OCI-LY7 (cell line): Measurements from ENCODE around the gene MICAL3. TPM values are rescaled to one million over a fixed set of nuclear protein-coding genes. Genes with fewer than 3 reads are reported as not detected.

Source experiments
- BruUV-seq: library from RNA; stranded (reverse); fragments of 400-500 nt; replicated peaks from 2 replicates; lab custom pipeline; 2021; lab: Mats Ljungman, UMichigan
- CTCF ChIA-PET: fragments of 300-600 bp; sonication (Branson Sonifier 250); formaldehyde crosslinking; loops from one replicate; lab custom pipeline; 2022; ENCODE audit warnings: antibody characterized with exemption; ENCODE audit not compliant: unreplicated experiment; lab: Charles Lee
- POLR2A ChIA-PET: fragments of 300-600 bp; sonication (Branson Sonifier 250); formaldehyde crosslinking; loops from one replicate; lab custom pipeline; 2022; ENCODE audit warnings: antibody characterized with exemption; lab: Charles Lee
- DNase-seq: peaks from one replicate; pipeline ENCODE4 v3.0.0-alpha.2; 2015; ENCODE audit warnings: low spot score
- H2AFZ ChIP-seq: fragments of 200-600 bp; sonication (generic), shearing (Covaris generic); 2 replicates; pipeline ENCODE4 v1.6.1; 2014; ENCODE audit warnings: mild to moderate bottlenecking, antibody characterized with exemption, low read length, moderate library complexity
- H3K27ac ChIP-seq: fragments of 200-600 bp; sonication (generic); 2 replicates; pipeline ENCODE4 v1.5.1; 2014; ENCODE audit warnings: mixed run types, low read depth, mild to moderate bottlenecking, moderate library complexity, low read length, inconsistent platforms; ENCODE audit not compliant: poor library complexity, severe bottlenecking
- H3K36me3 ChIP-seq: fragments of 200-600 bp; sonication (generic); 2 replicates; pipeline ENCODE4 v1.6.1; 2014; ENCODE audit warnings: mild to moderate bottlenecking, antibody characterized with exemption, low read length, moderate library complexity, mixed read lengths; ENCODE audit not compliant: insufficient read depth
- H3K4me1 ChIP-seq: fragments of 200-600 bp; sonication (generic); 2 replicates; pipeline ENCODE4 v1.5.1; 2014; ENCODE audit warnings: mild to moderate bottlenecking, low read length; ENCODE audit not compliant: insufficient read depth, poor library complexity, severe bottlenecking
- H3K4me2 ChIP-seq: fragments of 200-600 bp; sonication (generic); 2 replicates; pipeline ENCODE4 v1.6.1; 2014; ENCODE audit warnings: mild to moderate bottlenecking, low read length
- H3K4me3 ChIP-seq: fragments of 200-600 bp; sonication (generic); 2 replicates; pipeline ENCODE4 v1.5.1; 2014; ENCODE audit warnings: mild to moderate bottlenecking, low read depth, low read length; ENCODE audit not compliant: poor library complexity, severe bottlenecking
- H3K79me2 ChIP-seq: fragments of 200-600 bp; sonication (generic); 2 replicates; pipeline ENCODE4 v1.6.1; 2016; ENCODE audit warnings: low read depth, mild to moderate bottlenecking, low read length, moderate library complexity, mixed read lengths; ENCODE audit not compliant: insufficient read depth
- H3K9me2 ChIP-seq: fragments of 200-600 bp; sonication (generic); 2 replicates; pipeline ENCODE4 v1.6.1; 2016; ENCODE audit warnings: mild to moderate bottlenecking, low read length, mixed read lengths; ENCODE audit not compliant: insufficient read depth
- H3K9me3 ChIP-seq: fragments of 200-600 bp; sonication (generic); 2 replicates; pipeline ENCODE4 v1.6.1; 2014; ENCODE audit warnings: mild to moderate bottlenecking, mixed run types, low read length, mixed read lengths
- H4K20me1 ChIP-seq: fragments of 200-600 bp; sonication (generic); 2 replicates; pipeline ENCODE4 v1.6.1; 2014; ENCODE audit warnings: mild to moderate bottlenecking, antibody characterized with exemption, low read length, moderate library complexity, mixed read lengths; ENCODE audit not compliant: insufficient read depth
- EZH2phosphoT487 ChIP-seq: fragments of 200-600 bp; sonication (generic); IDR thresholded peaks from 2 replicates; pipeline ENCODE4 v1.6.1; 2018; ENCODE audit warnings: low read depth, borderline replicate concordance, mild to moderate bottlenecking, mixed run types, antibody characterized with exemption, low read length, moderate library complexity, mixed read lengths
- intact Hi-C: fragments of 100-400 bp; cut with micrococcal nuclease; formaldehyde crosslinking; loops from one replicate; pipeline ENCODE4 v1.10.0; 2022; ENCODE audit not compliant: unreplicated experiment
- total RNA-seq, 2 experiments: library from RNA; depleted of rRNA in 1 of 2; stranded (reverse); fragments of >200 nt in 1 of 2; shearing (Covaris generic) in 1 of 2; gene quantifications; 2 replicates each; pipeline ENCODE4 v1.2.3, GENCODE V29; 2014 to 2022
- TF ChIP-seq, protein P1 (sequence below): fragments of 200-600 bp; sonication (generic); conservative IDR thresholded peaks from 2 replicates; pipeline ENCODE4 v1.5.1; 2014; ENCODE audit warnings: mild to moderate bottlenecking, antibody characterized with exemption, low read length, moderate library complexity, mixed read lengths

Gene MICAL3
- total RNA-seq, 2 experiments from 2014 or later = 80.9 to 210 TPM

DNA sequence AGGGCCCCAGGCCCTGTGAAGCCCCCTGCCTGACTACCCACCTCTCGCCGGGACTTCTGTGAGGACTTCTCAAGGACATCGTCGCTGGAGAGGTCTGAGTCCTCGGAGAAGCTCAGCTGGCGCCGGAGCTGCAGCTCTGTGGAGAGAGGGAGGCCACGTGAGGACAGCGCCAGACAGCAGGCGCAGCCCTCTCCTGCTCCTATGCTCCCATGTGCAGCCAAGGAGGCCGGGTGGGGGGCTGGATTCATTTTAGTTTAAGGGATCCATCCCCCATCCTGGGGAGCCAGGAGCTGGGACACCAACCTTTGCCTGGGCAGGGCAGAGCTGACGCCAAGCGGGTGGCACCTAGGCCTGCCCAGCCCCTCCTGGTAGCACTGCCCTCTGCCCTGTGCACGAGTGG is 207.7 kb downstream of the MICAL3 start:
- H4K20me1 ChIP-seq = no peaks in the 10 kb centered on the region
- H3K4me2 ChIP-seq = no peak overlapping the region
- H3K4me1 ChIP-seq = no peaks in the 10 kb centered on the region
- peaks cover 91% of the 10 kb centered on the region for H3K36me3 ChIP-seq
- CTCF ChIA-PET = interaction anchor here (0.5 kb wide), 1 partner anchor 13 kb away, joined by 3 read pairs; no protein-coding TSS in a partner anchor
- no peak overlapping the region for H3K4me3 ChIP-seq
- H2AFZ ChIP-seq = no peak overlapping the region
- BruUV-seq = no TSS peak
- DNase-seq = no peak
- H3K9me2 ChIP-seq = no peaks in the 10 kb centered on the region
- intact Hi-C loops = no loop called here
- TF ChIP-seq EZH2phosphoT487 = no peak
- TF ChIP-seq, protein P1, sequence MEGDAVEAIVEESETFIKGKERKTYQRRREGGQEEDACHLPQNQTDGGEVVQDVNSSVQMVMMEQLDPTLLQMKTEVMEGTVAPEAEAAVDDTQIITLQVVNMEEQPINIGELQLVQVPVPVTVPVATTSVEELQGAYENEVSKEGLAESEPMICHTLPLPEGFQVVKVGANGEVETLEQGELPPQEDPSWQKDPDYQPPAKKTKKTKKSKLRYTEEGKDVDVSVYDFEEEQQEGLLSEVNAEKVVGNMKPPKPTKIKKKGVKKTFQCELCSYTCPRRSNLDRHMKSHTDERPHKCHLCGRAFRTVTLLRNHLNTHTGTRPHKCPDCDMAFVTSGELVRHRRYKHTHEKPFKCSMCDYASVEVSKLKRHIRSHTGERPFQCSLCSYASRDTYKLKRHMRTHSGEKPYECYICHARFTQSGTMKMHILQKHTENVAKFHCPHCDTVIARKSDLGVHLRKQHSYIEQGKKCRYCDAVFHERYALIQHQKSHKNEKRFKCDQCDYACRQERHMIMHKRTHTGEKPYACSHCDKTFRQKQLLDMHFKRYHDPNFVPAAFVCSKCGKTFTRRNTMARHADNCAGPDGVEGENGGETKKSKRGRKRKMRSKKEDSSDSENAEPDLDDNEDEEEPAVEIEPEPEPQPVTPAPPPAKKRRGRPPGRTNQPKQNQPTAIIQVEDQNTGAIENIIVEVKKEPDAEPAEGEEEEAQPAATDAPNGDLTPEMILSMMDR = no peak
- H3K79me2 ChIP-seq = no peaks in the 10 kb centered on the region
- H3K9me3 ChIP-seq = no peaks in the 10 kb centered on the region
- POLR2A ChIA-PET = no interaction called here
- H3K27ac ChIP-seq = no peak overlapping the region

DNA sequence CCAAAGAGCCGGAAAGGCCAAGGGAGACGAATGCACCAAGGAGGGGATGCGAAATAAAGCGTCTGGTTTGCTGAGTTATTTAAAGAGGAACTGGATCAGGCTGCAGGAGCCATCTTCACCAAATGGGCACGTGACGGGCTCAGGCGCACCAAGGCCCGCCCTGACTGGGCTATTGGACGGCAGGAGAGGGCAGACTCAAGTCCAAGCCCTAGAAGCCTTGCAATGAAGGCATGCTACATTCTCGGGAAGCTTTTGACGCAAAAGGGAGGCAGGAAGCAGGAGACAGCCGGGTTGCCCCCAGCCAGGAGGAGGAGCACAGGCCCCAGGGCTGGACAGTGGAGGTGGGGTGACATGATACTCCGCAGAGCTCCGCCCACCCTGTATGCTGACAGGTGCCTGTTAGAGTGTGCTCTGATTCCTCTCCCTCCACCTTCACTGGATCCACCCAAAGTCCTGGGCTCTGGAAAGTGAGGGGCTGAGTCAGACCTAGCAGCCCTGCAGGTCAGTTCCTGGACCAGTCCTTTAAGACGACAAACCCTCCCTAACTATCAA is 208.6 kb downstream of the MICAL3 start:
- no peaks in the 10 kb centered on the region for H3K9me2 ChIP-seq
- no peak for TF ChIP-seq EZH2phosphoT487
- TF ChIP-seq, protein P1 = no peak
- H3K27ac ChIP-seq = no peak overlapping the region
- POLR2A ChIA-PET = no interaction called here
- H3K4me2 ChIP-seq = no peak overlapping the region
- no peak overlapping the region for H2AFZ ChIP-seq
- no peaks in the 10 kb centered on the region for H3K4me1 ChIP-seq
- no TSS peak for BruUV-seq
- H4K20me1 ChIP-seq = no peaks in the 10 kb centered on the region
- H3K9me3 ChIP-seq = no peaks in the 10 kb centered on the region
- no peaks in the 10 kb centered on the region for H3K79me2 ChIP-seq
- CTCF ChIA-PET = no interaction called here
- intact Hi-C loops = no loop called here
- H3K36me3 ChIP-seq = peaks cover 92% of the 10 kb centered on the region
- DNase-seq = no peak
- H3K4me3 ChIP-seq = no peak overlapping the region

DNA sequence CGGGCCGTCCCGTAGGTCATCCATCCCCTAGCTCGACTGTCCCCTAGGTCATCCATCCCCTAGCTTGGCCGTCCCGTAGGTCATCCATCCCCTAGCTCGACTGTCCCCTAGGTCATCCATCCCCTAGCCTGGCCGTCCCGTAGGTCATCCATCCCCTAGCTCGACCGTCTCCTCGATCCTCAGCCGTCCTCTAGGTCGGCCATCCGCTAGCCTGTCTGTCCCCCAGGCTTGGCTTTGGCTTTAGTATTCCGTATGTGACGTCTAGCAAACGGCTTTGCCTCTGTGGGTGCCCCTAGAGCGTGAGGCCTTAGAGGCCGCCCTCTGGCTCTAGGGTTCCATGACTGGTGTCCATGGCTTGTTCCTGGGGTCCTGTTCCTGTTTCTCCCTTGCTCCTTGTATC is 209.5 kb downstream of the MICAL3 start:
- Histone ChIP-seq H3K9me3 (no peaks in the 10 kb centered on the region), H3K9me2 (no peaks in the 10 kb centered on the region), H4K20me1 (no peaks in the 10 kb centered on the region), H3K36me3 (peaks cover 92% of the 10 kb centered on the region), H3K4me2 (no peak overlapping the region), H2AFZ (no peak overlapping the region), H3K4me1 (no peaks in the 10 kb centered on the region), H3K4me3 (no peak overlapping the region), H3K27ac (no peak overlapping the region), H3K79me2 (no peaks in the 10 kb centered on the region)
- BruUV-seq = no TSS peak
- ChIA-PET CTCF (no interaction called here), POLR2A (no interaction called here)
- DNase-seq = no peak
- intact Hi-C loops = no loop called here
- TF ChIP-seq, protein P1 = no peak
- TF ChIP-seq EZH2phosphoT487 = no peak
